H54 (cell line): ENCODE data around the gene KCNIP1.

Experiments
- DNase-seq: peaks from one replicate; pipeline ENCODE4 v3.0.0; 2011; ENCODE audit warnings: low spot score, mixed read lengths; ENCODE audit not compliant: insufficient read length
- FAIRE-seq: peaks from 3 replicates; lab custom pipeline; 2011; peaks lifted over from hg19 to GRCh38; lab: Jason Lieb, UNC
- POLR2A ChIP-seq: IDR thresholded peaks from 2 replicates; pipeline ENCODE4 v1.6.1; 2011; ENCODE audit warnings: low read depth, mild to moderate bottlenecking, low read length

Gene KCNIP1

DNA sequence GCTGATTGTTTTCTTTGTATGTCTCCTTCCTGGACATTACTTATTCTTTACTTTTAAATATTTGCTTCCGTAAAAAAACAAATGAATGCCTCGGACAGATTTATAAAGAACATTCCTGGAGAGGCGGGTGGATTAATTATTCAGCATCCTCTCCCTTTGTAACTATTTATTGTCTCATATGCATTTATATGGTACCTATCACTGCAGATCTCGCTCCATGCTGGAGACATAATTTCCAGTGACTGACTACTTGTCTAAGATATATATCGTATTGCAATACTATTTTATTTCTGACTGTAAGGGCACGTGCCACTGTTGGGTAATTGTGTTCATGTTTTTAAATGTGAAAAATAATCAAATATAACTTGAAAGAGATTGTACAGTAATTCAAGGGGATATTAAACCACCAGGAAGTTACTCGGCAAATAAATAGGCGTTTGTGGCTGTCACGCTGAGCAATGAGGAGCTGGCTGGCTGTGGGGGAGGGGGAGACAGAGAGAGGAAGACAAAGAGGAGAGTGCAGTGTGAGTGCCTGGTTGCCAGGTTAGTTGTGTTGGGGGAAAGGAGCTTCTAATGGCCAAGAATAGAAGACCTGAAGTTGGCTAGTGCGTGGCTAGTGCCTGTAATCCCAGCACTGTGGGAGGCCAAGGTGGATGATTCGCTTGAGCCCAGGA is 147.9 kb downstream of the KCNIP1 start:
- no peak for FAIRE-seq
- TF ChIP-seq POLR2A, result no peak
- no peak for DNase-seq

DNA sequence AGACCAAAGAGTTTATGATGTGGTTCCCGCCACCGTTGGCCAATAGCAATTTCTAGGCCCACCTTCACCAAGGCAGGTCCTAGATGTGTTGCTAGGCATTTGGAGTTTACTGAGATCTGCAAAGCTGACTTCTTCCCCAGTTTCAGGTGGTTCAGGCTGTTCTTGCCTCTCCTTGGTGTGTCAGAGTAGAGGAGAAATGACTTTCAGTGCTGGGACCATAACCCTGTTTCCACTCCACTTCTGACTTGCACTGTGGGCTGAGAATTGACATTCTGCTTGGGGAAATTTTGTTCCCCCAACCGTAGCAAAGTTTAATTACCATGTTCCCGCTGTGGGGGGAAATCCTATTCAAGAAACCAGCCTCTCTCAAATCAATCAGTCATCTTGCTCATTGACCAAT is 151.7 kb downstream of the KCNIP1 start:
- TF ChIP-seq POLR2A, result no peak
- FAIRE-seq, result no peak
- no peak for DNase-seq

DNA sequence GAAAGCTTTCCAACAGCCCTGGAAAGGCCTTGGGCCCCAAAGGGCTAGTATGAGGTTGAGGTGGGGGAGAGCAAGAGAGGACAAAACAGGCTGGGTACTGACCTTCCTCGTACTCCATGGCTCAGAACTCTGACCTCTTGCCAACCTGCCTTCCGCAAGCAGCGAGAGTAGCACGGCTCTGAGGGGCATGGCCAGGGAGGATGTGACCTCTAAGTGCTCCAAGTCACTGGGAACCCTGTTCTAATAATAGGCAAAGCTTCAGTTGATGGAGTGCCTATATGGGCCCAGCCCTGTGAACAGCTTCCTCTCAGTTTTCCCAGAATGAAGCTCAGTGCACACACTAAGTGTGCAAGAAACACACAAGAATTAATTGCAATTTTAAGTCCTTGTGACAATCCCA is 152.1 kb downstream of the KCNIP1 start:
- no peak for DNase-seq
- no peak for TF ChIP-seq POLR2A
- no peak for FAIRE-seq

DNA sequence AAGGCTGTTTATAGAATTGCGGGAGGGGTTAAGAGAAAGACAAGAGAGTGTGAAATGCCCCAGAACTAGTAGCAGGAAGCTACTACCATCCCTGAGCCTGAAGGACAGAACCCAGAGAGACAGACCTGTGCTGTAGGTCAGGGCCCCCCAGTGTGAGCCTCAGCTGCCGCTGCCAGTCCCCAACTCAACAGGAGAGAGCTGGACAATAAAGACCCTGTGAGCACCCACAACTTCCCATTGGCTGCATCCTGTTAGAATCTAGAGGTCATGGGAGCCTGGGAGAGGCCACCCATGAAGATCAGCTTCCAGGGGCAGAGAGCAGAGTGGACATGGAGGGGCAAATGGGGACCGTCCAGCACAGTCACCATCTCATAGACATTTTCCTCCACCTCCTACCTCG is 152.5 kb downstream of the KCNIP1 start:
- DNase-seq (no peak), FAIRE-seq (no peak)
- TF ChIP-seq POLR2A, result no peak

DNA sequence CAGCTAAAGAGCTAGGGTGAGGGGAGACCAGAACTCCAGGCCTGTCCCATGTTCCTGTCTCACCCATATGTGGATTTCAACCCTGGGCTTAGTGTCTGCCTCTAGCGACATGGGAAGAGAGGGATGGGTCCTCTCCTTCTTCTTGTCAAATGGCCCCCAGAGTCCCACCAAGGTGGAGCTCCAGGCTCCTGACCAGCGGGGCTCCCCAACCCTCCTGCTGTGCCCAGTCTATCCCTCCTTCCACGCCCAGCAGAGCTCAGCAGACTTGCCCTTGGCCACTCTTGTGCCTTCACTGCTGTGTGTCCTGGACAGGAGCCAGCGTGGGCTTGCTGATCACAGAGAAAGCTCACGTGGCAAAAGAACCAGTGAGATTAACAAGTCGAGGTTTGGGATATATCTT is 156.7 kb downstream of the KCNIP1 start:
- no peak for TF ChIP-seq POLR2A
- DNase-seq (no peak), FAIRE-seq (no peak)

DNA sequence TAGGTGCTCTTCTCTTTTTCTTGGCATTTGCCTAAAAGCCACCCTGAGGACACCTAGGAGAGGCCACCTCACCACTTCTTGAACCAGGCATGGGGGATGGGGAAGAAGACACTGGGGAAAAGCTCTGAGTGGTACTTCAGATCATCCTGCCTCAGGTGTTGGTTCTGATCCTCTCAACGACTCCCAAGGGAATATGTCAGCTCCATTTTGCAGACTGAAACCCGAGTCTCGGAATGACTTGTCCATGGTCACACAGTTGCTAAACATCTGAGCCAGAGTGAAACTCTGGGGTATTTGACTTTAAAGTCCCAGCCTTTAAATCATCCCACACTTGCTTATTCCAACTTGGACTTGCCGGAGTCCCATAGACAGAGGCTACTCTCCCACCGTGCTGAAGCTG is 159.1 kb downstream of the KCNIP1 start:
- DNase-seq (no peak), FAIRE-seq (no peak)
- TF ChIP-seq POLR2A, result no peak

- no peak for FAIRE-seq
- no peak for TF ChIP-seq POLR2A
- no peak for DNase-seq
These were observed 175.0 kb downstream of the KCNIP1 start for GRCh38 chr5:170678811-170679210.

- TF ChIP-seq POLR2A, result no peak
- FAIRE-seq (no peak), DNase-seq (no peak)
These were observed 177.2 kb downstream of the KCNIP1 start for GRCh38 chr5:170681013-170681433.

DNA sequence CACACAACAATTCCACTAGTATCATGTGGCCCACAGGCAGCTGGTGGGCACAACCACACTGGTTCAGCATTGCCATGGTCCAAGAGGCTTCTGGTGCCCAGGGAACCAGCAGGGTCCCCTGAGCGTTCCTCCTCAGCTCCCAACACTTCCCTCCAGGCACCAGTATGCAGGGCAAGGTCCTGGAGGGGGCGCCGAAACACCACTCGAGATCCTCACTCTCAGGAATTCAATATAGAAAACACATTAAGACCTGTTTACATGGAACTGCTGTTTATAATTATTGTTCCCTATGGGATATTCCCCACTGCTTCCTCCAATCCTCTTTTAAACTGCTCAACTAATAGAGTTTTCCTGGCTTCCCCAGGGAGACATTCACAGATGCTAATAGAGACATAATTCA is 187.8 kb downstream of the KCNIP1 start:
- FAIRE-seq (no peak), DNase-seq (no peak)
- TF ChIP-seq POLR2A, result no peak

- FAIRE-seq (no peak), DNase-seq (no peak)
- no peak for TF ChIP-seq POLR2A
These were observed 189.9 kb downstream of the KCNIP1 start for GRCh38 chr5:170693701-170694100.

- FAIRE-seq, result no peak
- TF ChIP-seq POLR2A, result no peak
- DNase-seq, result no peak
These were observed 191.1 kb downstream of the KCNIP1 start for GRCh38 chr5:170694911-170695310.

GRCh38 chr5:170697031-170697430 is 193.2 kb downstream of the KCNIP1 start:
- FAIRE-seq (no peak), DNase-seq (no peak)
- TF ChIP-seq POLR2A, result no peak

- no peak for TF ChIP-seq POLR2A
- FAIRE-seq, result no peak
- no peak for DNase-seq
These were observed 196.7 kb downstream of the KCNIP1 start for GRCh38 chr5:170700503-170700902.

DNA sequence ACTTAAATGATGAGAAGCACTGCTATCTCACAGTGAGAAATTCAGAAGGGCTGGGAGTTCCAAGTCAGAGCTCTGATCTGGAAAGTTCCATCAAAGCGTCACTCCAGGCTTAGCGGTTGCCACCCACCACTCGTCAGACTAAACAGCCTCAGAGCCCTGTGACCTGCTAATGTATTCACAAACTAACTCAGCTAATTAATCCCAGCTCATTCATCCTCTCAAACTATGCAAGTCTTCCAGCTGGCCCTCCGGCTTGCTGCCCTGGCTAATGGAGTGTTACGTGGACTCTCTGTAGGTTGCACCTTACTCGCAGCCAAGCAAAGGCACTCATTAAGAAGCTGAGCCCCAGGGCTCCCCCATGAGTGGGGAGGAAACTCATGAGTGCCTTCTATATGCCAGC is 197.5 kb downstream of the KCNIP1 start:
- no peak for FAIRE-seq
- DNase-seq, result no peak

GRCh38 chr5:170704417-170705192 is 200.8 kb downstream of the KCNIP1 start:
- FAIRE-seq (no peak), DNase-seq (no peak)
- TF ChIP-seq POLR2A, result no peak

More for the DNA sequence above, 197.5 kb downstream of the KCNIP1 start:
- no peak for TF ChIP-seq POLR2A

DNA sequence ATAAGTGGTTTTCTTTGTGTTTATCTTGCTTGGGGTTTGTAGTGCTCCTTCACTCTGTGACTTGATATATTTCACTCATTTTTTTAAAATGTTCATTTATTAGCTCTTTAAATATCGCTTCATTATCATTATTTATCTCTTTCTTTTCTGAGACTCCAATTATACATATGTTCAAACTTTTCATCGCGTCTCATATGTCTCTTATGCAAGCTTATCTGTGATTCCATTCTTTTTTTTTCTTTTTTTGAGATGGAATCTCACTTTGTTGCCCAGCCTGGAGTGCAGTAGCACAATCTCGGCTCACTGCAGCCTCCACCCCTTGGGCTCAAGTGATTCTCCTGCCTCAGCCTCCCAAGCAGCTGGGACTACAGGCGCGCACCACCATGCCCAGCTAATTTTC is 205.8 kb downstream of the KCNIP1 start:
- TF ChIP-seq POLR2A, result no peak
- DNase-seq, result no peak
- no peak for FAIRE-seq
